GM23338 (cell line): ENCODE measurements around the gene ZMYND11. TPM values are rescaled to one million over a fixed set of nuclear protein-coding genes. Genes with fewer than 3 reads are reported as not detected.

Source experiments
- ATAC-seq: fragments of 200-7000 bp; cut with Tn5 transposase; 3 replicates; pipeline ENCODE4 v1.9.1; 2020
- DNase-seq: peaks from one replicate; pipeline ENCODE4 v3.0.0-alpha.2; 2015; ENCODE audit warnings: low spot score
- H2AFZ ChIP-seq: fragments of 200-600 bp; sonication (generic); 2 replicates; pipeline ENCODE4 v1.8.0; 2016; ENCODE audit warnings: antibody characterized with exemption, mild to moderate bottlenecking, moderate library complexity
- H3F3A ChIP-seq: fragments of 200-600 bp; sonication (generic); replicated peaks from 2 replicates; pipeline ENCODE4 v1.8.0; 2017; ENCODE audit warnings: antibody characterized with exemption, mixed run types, low read depth
- H3K27ac ChIP-seq: fragments of 200-600 bp; sonication (generic); 2 replicates; pipeline ENCODE4 v1.6.1; 2016; ENCODE audit warnings: low read depth
- H3K27me3 ChIP-seq: fragments of 200-600 bp; sonication (generic); 2 replicates; pipeline ENCODE4 v1.8.0; 2016; ENCODE audit warnings: mild to moderate bottlenecking, mixed run types, moderate library complexity; ENCODE audit not compliant: insufficient read depth
- H3K36me3 ChIP-seq: fragments of 200-600 bp; sonication (generic); 2 replicates; pipeline ENCODE4 v1.8.0; 2016; ENCODE audit warnings: mild to moderate bottlenecking; ENCODE audit not compliant: insufficient read depth
- H3K4me1 ChIP-seq: fragments of 200-600 bp; sonication (generic); 2 replicates; pipeline ENCODE4 v1.8.0; 2016; ENCODE audit warnings: mild to moderate bottlenecking, moderate library complexity; ENCODE audit not compliant: insufficient read depth
- H3K4me2 ChIP-seq: fragments of 200-600 bp; sonication (generic); 2 replicates; pipeline ENCODE4 v1.7.1; 2017; ENCODE audit warnings: mixed run types
- H3K4me3 ChIP-seq: fragments of 200-600 bp; sonication (generic); 2 replicates; pipeline ENCODE4 v1.6.1; 2016; ENCODE audit warnings: mixed run types
- H3K79me2 ChIP-seq: fragments of 200-600 bp; sonication (generic); replicated peaks from 2 replicates; pipeline ENCODE4 v1.8.0; 2017; ENCODE audit warnings: mild to moderate bottlenecking; ENCODE audit not compliant: insufficient read depth
- H3K9me2 ChIP-seq: fragments of 200-600 bp; sonication (generic); 2 replicates; pipeline ENCODE4 v1.8.0; 2017; ENCODE audit not compliant: insufficient read depth
- H4K20me1 ChIP-seq: fragments of 200-600 bp; sonication (generic); replicated peaks from 2 replicates; pipeline ENCODE4 v1.8.0; 2017; ENCODE audit warnings: mild to moderate bottlenecking; ENCODE audit not compliant: insufficient read depth
- H3K27ac Mint-ChIP-seq: 2 replicates; pipeline ENCODE4 v1.8.0; 2020; ENCODE audit warnings: inconsistent platforms, mild to moderate bottlenecking, moderate library complexity, mixed read lengths
- H3K27me3 Mint-ChIP-seq: 3 replicates; pipeline ENCODE4 v1.8.0; 2022; ENCODE audit warnings: low read depth, mild to moderate bottlenecking, moderate library complexity, mixed read lengths, inconsistent platforms; ENCODE audit not compliant: insufficient read depth, poor library complexity
- H3K36me3 Mint-ChIP-seq: 3 replicates; pipeline ENCODE4 v1.8.0; 2021; ENCODE audit warnings: low read depth, mild to moderate bottlenecking, inconsistent platforms, moderate library complexity, mixed read lengths
- H3K4me1 Mint-ChIP-seq: 3 replicates; pipeline ENCODE4 v1.8.0; 2020; ENCODE audit warnings: mild to moderate bottlenecking, inconsistent platforms, mixed read lengths
- H3K4me3 Mint-ChIP-seq: 3 replicates; pipeline ENCODE4 v1.8.0; 2021; ENCODE audit warnings: moderate library complexity, mild to moderate bottlenecking, inconsistent platforms, mixed read lengths
- H3K9me3 Mint-ChIP-seq: 3 replicates; pipeline ENCODE4 v1.8.0; 2020; ENCODE audit warnings: moderate library complexity, mild to moderate bottlenecking, inconsistent platforms, mixed read lengths
- EZH2 ChIP-seq: fragments of 200-600 bp; sonication (generic); IDR thresholded peaks from one replicate; pipeline ENCODE4 v1.8.0; 2017; ENCODE audit warnings: antibody characterized with exemption, mild to moderate bottlenecking, low read depth; ENCODE audit not compliant: unreplicated experiment
- EZH2phosphoT487 ChIP-seq: fragments of 200-600 bp; sonication (generic); IDR thresholded peaks from one replicate; pipeline ENCODE4 v1.8.1; 2018; ENCODE audit warnings: antibody characterized with exemption; ENCODE audit not compliant: unreplicated experiment
- JUNB ChIP-seq: IDR thresholded peaks from one replicate; pipeline ENCODE4 v1.6.1; 2016; ENCODE audit warnings: antibody characterized with exemption; ENCODE audit not compliant: unreplicated experiment
- NANOG ChIP-seq: IDR thresholded peaks from 2 replicates; pipeline ENCODE4 v1.6.1; 2016; ENCODE audit warnings: antibody characterized with exemption, borderline replicate concordance
- POLR2AphosphoS5 ChIP-seq: IDR thresholded peaks from 2 replicates; pipeline ENCODE4 v1.6.1; 2016; ENCODE audit warnings: antibody characterized with exemption, low read depth
- REST ChIP-seq: IDR thresholded peaks from one replicate; pipeline ENCODE4 v1.6.1; 2018; ENCODE audit warnings: antibody characterized with exemption; ENCODE audit not compliant: unreplicated experiment
- STAT1 ChIP-seq: IDR thresholded peaks from one replicate; pipeline ENCODE4 v1.6.1; 2016; ENCODE audit warnings: antibody characterized with exemption; ENCODE audit not compliant: unreplicated experiment
- ZNF331 ChIP-seq: fragments of 250-450 bp; sonication (Bioruptor Pico); IDR thresholded peaks from 2 replicates; pipeline ENCODE4 v1.5.0; 2020; ENCODE audit warnings: low read depth, mild to moderate bottlenecking, moderate library complexity
- polyA plus RNA-seq: library from polyadenylated mRNA; unstranded; fragments of >200 nt; fragmentation: Nextera tagmentation; extraction: Ambion mirVana; gene quantifications from 2 replicates; pipeline ENCODE4 v1.2.1, GENCODE V29; 2016
- total RNA-seq: library from RNA; depleted of rRNA; stranded (reverse); fragments of >200 nt; shearing (Covaris generic); gene quantifications from 2 replicates; pipeline ENCODE4 v1.2.3, GENCODE V29; 2014
- TF ChIP-seq, protein P1 (sequence below): fragments of 250-450 bp; sonication (Bioruptor Pico); IDR thresholded peaks from 2 replicates; pipeline ENCODE4 v1.5.0; 2020; ENCODE audit warnings: mild to moderate bottlenecking, moderate library complexity
- TF ChIP-seq, protein P2 (sequence below), 2 experiments: fragments of 200-600 bp in 1 of 2; sonication (generic) in 1 of 2; conservative IDR thresholded peaks; 2 replicates each; pipeline versions ENCODE4 v1.5.1 to v1.6.1; 2016 to 2017; ENCODE audit warnings: antibody characterized with exemption in 2 of 2, low read depth in 2 of 2, mild to moderate bottlenecking in 2 of 2, moderate library complexity in 1 of 2

ZMYND11 gene
- total and polyA plus RNA-seq, 2 experiments from 2014 or later, result 8.9 to 16.9 TPM

DNA sequence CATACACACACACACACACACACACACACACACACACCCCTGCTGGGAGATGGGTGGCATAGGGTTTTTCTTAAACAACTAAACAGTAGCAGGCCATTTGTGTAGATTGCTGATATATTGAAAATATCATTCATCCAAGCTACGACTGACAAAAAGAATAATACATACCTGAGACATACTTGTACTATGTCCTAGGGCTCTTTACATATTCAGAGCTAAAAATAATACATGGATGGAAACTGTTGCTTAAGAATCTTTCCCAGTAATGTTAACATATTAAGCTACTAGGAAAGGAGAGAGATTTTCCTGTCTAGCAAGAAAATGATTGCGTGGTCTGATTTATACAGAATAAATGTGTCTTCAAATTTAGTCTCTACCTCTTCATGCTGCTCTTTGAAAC is 46.0 kb upstream of the ZMYND11 start (continued):
- TF ChIP-seq, protein P1, sequence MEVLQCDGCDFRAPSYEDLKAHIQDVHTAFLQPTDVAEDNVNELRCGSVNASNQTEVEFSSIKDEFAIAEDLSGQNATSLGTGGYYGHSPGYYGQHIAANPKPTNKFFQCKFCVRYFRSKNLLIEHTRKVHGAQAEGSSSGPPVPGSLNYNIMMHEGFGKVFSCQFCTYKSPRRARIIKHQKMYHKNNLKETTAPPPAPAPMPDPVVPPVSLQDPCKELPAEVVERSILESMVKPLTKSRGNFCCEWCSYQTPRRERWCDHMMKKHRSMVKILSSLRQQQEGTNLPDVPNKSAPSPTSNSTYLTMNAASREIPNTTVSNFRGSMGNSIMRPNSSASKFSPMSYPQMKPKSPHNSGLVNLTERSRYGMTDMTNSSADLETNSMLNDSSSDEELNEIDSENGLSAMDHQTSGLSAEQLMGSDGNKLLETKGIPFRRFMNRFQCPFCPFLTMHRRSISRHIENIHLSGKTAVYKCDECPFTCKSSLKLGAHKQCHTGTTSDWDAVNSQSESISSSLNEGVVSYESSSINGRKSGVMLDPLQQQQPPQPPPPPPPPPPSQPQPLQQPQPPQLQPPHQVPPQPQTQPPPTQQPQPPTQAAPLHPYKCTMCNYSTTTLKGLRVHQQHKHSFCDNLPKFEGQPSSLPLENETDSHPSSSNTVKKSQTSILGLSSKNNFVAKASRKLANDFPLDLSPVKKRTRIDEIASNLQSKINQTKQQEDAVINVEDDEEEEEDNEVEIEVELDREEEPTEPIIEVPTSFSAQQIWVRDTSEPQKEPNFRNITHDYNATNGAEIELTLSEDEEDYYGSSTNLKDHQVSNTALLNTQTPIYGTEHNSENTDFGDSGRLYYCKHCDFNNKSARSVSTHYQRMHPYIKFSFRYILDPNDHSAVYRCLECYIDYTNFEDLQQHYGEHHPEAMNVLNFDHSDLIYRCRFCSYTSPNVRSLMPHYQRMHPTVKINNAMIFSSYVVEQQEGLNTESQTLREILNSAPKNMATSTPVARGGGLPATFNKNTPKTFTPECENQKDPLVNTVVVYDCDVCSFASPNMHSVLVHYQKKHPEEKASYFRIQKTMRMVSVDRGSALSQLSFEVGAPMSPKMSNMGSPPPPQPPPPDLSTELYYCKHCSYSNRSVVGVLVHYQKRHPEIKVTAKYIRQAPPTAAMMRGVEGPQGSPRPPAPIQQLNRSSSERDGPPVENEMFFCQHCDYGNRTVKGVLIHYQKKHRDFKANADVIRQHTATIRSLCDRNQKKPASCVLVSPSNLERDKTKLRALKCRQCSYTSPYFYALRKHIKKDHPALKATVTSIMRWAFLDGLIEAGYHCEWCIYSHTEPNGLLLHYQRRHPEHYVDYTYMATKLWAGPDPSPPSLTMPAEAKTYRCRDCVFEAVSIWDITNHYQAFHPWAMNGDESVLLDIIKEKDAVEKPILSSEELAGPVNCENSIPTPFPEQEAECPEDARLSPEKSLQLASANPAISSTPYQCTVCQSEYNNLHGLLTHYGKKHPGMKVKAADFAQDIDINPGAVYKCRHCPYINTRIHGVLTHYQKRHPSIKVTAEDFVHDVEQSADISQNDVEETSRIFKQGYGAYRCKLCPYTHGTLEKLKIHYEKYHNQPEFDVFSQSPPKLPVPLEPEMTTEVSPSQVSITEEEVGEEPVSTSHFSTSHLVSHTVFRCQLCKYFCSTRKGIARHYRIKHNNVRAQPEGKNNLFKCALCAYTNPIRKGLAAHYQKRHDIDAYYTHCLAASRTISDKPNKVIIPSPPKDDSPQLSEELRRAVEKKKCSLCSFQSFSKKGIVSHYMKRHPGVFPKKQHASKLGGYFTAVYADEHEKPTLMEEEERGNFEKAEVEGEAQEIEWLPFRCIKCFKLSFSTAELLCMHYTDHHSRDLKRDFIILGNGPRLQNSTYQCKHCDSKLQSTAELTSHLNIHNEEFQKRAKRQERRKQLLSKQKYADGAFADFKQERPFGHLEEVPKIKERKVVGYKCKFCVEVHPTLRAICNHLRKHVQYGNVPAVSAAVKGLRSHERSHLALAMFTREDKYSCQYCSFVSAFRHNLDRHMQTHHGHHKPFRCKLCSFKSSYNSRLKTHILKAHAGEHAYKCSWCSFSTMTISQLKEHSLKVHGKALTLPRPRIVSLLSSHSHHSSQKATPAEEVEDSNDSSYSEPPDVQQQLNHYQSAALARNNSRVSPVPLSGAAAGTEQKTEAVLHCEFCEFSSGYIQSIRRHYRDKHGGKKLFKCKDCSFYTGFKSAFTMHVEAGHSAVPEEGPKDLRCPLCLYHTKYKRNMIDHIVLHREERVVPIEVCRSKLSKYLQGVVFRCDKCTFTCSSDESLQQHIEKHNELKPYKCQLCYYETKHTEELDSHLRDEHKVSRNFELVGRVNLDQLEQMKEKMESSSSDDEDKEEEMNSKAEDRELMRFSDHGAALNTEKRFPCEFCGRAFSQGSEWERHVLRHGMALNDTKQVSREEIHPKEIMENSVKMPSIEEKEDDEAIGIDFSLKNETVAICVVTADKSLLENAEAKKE, result no peak

GRCh38 chr10:90161-90560 is 45.1 kb upstream of the ZMYND11 start:
- no peaks in the 10 kb centered on the region for H3F3A ChIP-seq
- Mint-ChIP-seq H3K4me1 (peaks cover 2% of the 10 kb centered on the region; the same call in 1 of the 3 replicates), H3K27ac (no peak overlapping the region), H3K27me3 (no peaks in the 10 kb centered on the region), H3K9me3 (peaks cover 35% of the 10 kb centered on the region), H3K36me3 (peaks cover 2% of the 10 kb centered on the region; the same call in 1 of the 3 replicates), H3K4me3 (no peak overlapping the region)
- H3K4me3 ChIP-seq, result no peak overlapping the region
- H3K27me3 ChIP-seq, result no peaks in the 10 kb centered on the region
- H3K4me1 ChIP-seq, result no peaks in the 10 kb centered on the region
- H3K79me2 ChIP-seq, result no peaks in the 10 kb centered on the region
- H3K27ac ChIP-seq, result no peak overlapping the region
- no peak overlapping the region for H2AFZ ChIP-seq
- H3K36me3 ChIP-seq, result no peaks in the 10 kb centered on the region
- no peaks in the 10 kb centered on the region for H4K20me1 ChIP-seq
- ATAC-seq (no peak), DNase-seq (no peak)
- H3K4me2 ChIP-seq, result no peak overlapping the region
- H3K9me2 ChIP-seq, result no peaks in the 10 kb centered on the region
- no peak for TF ChIP-seq EZH2phosphoT487
- TF ChIP-seq, protein P2, sequence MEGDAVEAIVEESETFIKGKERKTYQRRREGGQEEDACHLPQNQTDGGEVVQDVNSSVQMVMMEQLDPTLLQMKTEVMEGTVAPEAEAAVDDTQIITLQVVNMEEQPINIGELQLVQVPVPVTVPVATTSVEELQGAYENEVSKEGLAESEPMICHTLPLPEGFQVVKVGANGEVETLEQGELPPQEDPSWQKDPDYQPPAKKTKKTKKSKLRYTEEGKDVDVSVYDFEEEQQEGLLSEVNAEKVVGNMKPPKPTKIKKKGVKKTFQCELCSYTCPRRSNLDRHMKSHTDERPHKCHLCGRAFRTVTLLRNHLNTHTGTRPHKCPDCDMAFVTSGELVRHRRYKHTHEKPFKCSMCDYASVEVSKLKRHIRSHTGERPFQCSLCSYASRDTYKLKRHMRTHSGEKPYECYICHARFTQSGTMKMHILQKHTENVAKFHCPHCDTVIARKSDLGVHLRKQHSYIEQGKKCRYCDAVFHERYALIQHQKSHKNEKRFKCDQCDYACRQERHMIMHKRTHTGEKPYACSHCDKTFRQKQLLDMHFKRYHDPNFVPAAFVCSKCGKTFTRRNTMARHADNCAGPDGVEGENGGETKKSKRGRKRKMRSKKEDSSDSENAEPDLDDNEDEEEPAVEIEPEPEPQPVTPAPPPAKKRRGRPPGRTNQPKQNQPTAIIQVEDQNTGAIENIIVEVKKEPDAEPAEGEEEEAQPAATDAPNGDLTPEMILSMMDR (conservative IDR thresholded peaks at IDR 0.05; ENCODE audit: low read depth in 2 of 2), result no peak
- no peak for TF ChIP-seq REST
- no peak for TF ChIP-seq POLR2AphosphoS5
- TF ChIP-seq EZH2, result no peak
- TF ChIP-seq NANOG, result no peak
- TF ChIP-seq JUNB, result no peak
- TF ChIP-seq ZNF331 (CRISPR knock-in tag), result no peak
- TF ChIP-seq STAT1, result no peak
